Hepatocyte (in vitro differentiated cells): Measurements from ENCODE around the gene DUSP28. TPM values are rescaled to one million over a fixed set of nuclear protein-coding genes. Genes with fewer than 3 reads are reported as not detected.

Experiments used
- DNase-seq: peaks from one replicate; pipeline ENCODE4 v3.0.0-alpha.2; 2016; ENCODE audit warnings: low spot score
- H2AFZ ChIP-seq: fragments of 200-600 bp; sonication (generic); 2 replicates; pipeline ENCODE4 v1.6.0; 2016; ENCODE audit warnings: antibody characterized with exemption, mild to moderate bottlenecking
- H3K27ac ChIP-seq: fragments of 200-600 bp; sonication (generic); 2 replicates; pipeline ENCODE4 v1.5.1; 2016; ENCODE audit warnings: mild to moderate bottlenecking
- H3K27me3 ChIP-seq: fragments of 200-600 bp; sonication (generic); 2 replicates; pipeline ENCODE4 v1.6.1; 2016
- H3K36me3 ChIP-seq: fragments of 200-600 bp; sonication (generic); replicated peaks from 2 replicates; pipeline ENCODE4 v1.5.1; 2016; ENCODE audit warnings: low read depth; ENCODE audit not compliant: insufficient read depth
- H3K4me1 ChIP-seq: fragments of 200-600 bp; sonication (generic); 2 replicates; pipeline ENCODE4 v1.5.1; 2016; ENCODE audit warnings: mild to moderate bottlenecking, moderate library complexity; ENCODE audit not compliant: insufficient read depth
- H3K4me2 ChIP-seq: fragments of 200-600 bp; sonication (generic); 2 replicates; pipeline ENCODE4 v1.6.0; 2016
- H3K4me3 ChIP-seq: fragments of 200-600 bp; sonication (generic); 2 replicates; pipeline ENCODE4 v1.5.1; 2016; ENCODE audit warnings: mild to moderate bottlenecking
- H3K79me2 ChIP-seq: fragments of 200-600 bp; sonication (generic); 2 replicates; pipeline ENCODE4 v1.6.0; 2017; ENCODE audit warnings: mild to moderate bottlenecking
- H3K9me2 ChIP-seq: fragments of 200-600 bp; sonication (generic); replicated peaks from 2 replicates; pipeline ENCODE4 v1.6.0; 2017; ENCODE audit warnings: mild to moderate bottlenecking; ENCODE audit not compliant: insufficient read depth
- H3K9me3 ChIP-seq: fragments of 200-600 bp; sonication (generic); 2 replicates; pipeline ENCODE4 v1.5.1; 2016; ENCODE audit warnings: low read depth, mild to moderate bottlenecking
- H4K20me1 ChIP-seq: fragments of 200-600 bp; sonication (generic); 2 replicates; pipeline ENCODE4 v1.6.0; 2016; ENCODE audit warnings: mild to moderate bottlenecking; ENCODE audit not compliant: insufficient read depth, poor library complexity, severe bottlenecking
- EZH2 ChIP-seq: fragments of 200-600 bp; sonication (generic); IDR thresholded peaks from 2 replicates; pipeline ENCODE4 v1.6.1; 2016; ENCODE audit warnings: antibody characterized with exemption, mild to moderate bottlenecking, borderline replicate concordance
- EZH2phosphoT487 ChIP-seq: fragments of 200-600 bp; sonication (generic); IDR thresholded peaks from one replicate; pipeline ENCODE4 v1.6.1; 2018; ENCODE audit warnings: antibody characterized with exemption, mild to moderate bottlenecking, low read depth, moderate library complexity; ENCODE audit not compliant: unreplicated experiment, severe bottlenecking
- WGBS: methylation state at CpG from one replicate; pipeline ENCODE4 v1.1.6; 2016; ENCODE audit warnings: low lambda C conversion rate; ENCODE audit errors: missing lambda C conversion rate; 5-methylcytosine and 5-hydroxymethylcytosine counted together
- polyA plus RNA-seq: library from polyadenylated mRNA; unstranded; fragments of >200 nt; fragmentation: Nextera tagmentation; extraction: Ambion mirVana; gene quantifications from 2 replicates; pipeline ENCODE4 v1.2.1, GENCODE V29; 2016
- total RNA-seq: library from RNA; depleted of rRNA; stranded (reverse); fragments of >200 nt; gene quantifications from 2 replicates; pipeline ENCODE4 v1.2.3, GENCODE V29; 2014
- TF ChIP-seq, protein P1 (sequence below): fragments of 200-600 bp; sonication (generic); IDR thresholded peaks from 2 replicates; pipeline ENCODE4 v1.5.1; 2016; ENCODE audit warnings: antibody characterized with exemption, mild to moderate bottlenecking; ENCODE audit not compliant: poor library complexity

DUSP28 gene
- total and polyA plus RNA-seq, 2 experiments from 2014 or later: 4.6 to 6.8 TPM

DNA sequence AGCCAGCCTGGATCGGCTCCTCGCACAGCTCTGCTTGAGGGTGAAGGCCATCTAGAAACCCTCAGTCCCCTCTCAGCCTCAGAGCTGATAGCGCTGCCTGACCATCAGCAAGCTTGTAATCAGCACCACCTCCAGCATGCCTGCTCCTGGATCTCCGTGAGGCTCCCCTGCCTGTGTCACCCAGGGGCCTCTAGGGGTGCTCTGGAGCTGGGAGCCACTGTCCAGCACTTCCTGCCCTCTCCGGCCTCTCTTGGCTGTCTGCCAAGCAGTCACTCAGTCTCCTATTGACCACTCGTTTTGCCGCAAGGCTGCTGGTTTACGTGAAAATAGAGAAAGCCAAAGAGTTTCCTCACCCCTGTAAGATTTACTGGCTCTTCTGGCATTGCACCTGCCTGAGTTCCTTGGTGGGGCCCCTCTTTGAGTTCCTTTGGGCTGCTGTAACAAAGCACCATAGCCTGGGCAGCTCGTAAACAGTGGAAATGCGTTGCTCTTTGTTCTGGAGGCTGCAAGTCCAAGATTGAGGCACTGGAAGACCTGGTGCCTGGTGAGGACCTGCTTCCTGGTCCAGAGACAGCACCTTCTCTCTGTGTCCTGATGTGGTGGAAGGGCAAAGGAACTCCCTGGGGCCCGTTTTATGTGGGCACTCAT is 44.3 kb downstream of the DUSP28 start:
- Histone ChIP-seq H4K20me1 (no peaks in the 10 kb centered on the region), H3K27ac (peak overlapping the region; percentile 82), H2AFZ (no peak overlapping the region), H3K4me1 (peaks cover 12% of the 10 kb centered on the region), H3K4me2 (peak overlapping the region; percentile 59), H3K4me3 (no peak overlapping the region), H3K9me3 (no peaks in the 10 kb centered on the region), H3K36me3 (no peaks in the 10 kb centered on the region), H3K27me3 (no peaks in the 10 kb centered on the region), H3K9me2 (no peaks in the 10 kb centered on the region), H3K79me2 (peaks cover 10% of the 10 kb centered on the region)
- TF ChIP-seq EZH2phosphoT487: no peak
- TF ChIP-seq, protein P1, sequence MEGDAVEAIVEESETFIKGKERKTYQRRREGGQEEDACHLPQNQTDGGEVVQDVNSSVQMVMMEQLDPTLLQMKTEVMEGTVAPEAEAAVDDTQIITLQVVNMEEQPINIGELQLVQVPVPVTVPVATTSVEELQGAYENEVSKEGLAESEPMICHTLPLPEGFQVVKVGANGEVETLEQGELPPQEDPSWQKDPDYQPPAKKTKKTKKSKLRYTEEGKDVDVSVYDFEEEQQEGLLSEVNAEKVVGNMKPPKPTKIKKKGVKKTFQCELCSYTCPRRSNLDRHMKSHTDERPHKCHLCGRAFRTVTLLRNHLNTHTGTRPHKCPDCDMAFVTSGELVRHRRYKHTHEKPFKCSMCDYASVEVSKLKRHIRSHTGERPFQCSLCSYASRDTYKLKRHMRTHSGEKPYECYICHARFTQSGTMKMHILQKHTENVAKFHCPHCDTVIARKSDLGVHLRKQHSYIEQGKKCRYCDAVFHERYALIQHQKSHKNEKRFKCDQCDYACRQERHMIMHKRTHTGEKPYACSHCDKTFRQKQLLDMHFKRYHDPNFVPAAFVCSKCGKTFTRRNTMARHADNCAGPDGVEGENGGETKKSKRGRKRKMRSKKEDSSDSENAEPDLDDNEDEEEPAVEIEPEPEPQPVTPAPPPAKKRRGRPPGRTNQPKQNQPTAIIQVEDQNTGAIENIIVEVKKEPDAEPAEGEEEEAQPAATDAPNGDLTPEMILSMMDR: peak; percentile 45
- TF ChIP-seq EZH2: no peak
- peak; percentile 87 for DNase-seq
- WGBS: 51% methylated on average over 11 of the region's 11 CpGs

DNA sequence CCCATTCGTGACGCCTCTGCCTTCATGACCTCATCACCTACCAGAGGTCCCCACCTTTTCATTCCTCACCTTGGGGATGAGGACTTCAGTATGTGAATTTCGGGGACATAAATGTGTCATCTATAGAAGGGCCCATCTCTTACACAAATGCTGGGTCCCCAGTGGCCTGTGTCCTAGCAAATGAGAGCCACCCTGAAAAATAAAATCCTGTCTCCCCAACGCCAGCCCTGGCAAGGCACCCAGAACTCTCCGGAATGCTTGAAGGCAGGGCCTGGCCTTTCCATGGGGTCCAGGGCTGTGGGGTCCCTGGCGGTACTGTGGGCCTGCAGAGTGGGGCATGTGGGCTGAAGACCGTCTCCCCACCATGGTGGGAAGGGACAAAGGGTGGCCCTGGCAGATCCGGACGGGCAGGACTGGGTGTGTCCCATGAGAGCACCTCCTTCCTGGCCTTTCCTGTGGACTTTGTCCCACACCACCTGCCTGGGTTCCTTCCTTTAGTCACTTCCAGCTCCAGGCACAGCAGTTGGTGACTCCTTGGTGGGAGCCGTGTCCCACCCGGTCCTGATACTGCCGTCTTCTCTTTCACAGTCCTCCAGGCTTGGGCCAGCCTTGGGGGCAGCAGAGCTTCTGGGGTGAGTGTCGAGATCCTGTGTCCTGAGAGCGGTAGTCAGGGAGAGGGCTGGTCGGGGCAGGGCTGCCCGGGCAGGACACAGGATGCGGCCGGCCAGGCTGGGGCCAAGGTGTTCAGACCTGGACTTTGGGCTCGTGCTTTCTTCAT is 45.0 kb downstream of the DUSP28 start:
- H3K4me3 ChIP-seq: no peak overlapping the region
- no peaks in the 10 kb centered on the region for H3K9me3 ChIP-seq
- 85% methylated on average over 19 of the region's 19 CpGs for WGBS
- peak overlapping the region; percentile 59 for H3K4me2 ChIP-seq
- no peaks in the 10 kb centered on the region for H3K36me3 ChIP-seq
- peak overlapping the region; percentile 82 for H3K27ac ChIP-seq
- H3K4me1 ChIP-seq: peaks cover 12% of the 10 kb centered on the region
- DNase-seq: peak; percentile 63
- H3K79me2 ChIP-seq: peaks cover 10% of the 10 kb centered on the region
- H2AFZ ChIP-seq: no peak overlapping the region
- H3K27me3 ChIP-seq: no peaks in the 10 kb centered on the region
- H3K9me2 ChIP-seq: no peaks in the 10 kb centered on the region
- TF ChIP-seq EZH2phosphoT487 (no peak), EZH2 (no peak)
- TF ChIP-seq, protein P1: no peak
- H4K20me1 ChIP-seq: no peaks in the 10 kb centered on the region

DNA sequence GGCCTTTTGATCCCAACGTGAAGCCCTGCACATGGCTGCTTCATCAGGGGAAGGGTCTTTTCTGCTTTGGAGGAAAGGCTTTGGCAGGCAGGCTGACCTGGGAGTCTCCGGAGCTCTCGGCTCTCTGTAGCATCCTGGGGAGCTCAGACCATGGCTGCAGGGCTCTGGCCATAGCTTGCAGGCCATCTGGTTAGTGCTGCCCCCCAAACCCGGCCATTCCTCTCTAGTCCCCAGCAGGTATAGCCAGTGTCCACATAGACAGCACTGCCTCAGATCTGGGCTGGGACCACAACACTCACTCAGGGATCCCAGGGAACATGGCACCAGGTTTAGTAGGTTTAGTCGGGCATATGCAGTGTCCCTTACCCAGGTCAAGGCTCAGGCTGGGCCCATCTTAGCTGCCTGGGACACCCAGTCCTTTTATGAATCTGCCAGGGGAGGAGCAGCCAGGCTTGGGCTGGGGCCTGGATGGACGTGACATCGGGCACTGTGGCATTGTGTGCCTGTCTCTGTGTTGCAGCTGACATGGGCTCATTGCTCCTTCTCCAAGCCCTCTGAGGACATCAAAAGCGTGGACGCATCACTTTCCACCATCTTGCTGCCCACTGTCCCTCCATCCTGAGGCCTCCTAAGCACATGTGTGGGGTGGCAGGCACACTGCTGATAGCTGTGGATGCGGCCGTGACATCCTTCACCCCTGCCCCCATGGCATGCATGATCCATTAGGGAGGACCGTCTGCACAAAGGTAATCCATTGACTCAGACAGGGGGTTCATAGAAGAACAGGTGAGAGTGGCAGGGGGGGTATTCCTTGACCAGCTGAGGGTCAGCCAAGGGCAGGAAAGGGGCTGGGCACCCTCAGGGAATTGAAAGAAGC is 45.9 kb downstream of the DUSP28 start:
- WGBS: 93% methylated on average over 12 of the region's 12 CpGs
- H3K4me1 ChIP-seq: peaks cover 12% of the 10 kb centered on the region
- H3K27me3 ChIP-seq: no peaks in the 10 kb centered on the region
- no peaks in the 10 kb centered on the region for H3K9me3 ChIP-seq
- no peaks in the 10 kb centered on the region for H3K9me2 ChIP-seq
- TF ChIP-seq EZH2: no peak
- no peak for TF ChIP-seq EZH2phosphoT487
- no peak overlapping the region for H3K4me3 ChIP-seq
- H4K20me1 ChIP-seq: no peaks in the 10 kb centered on the region
- H3K4me2 ChIP-seq: peak overlapping the region; percentile 59
- no peaks in the 10 kb centered on the region for H3K36me3 ChIP-seq
- peaks cover 12% of the 10 kb centered on the region for H3K79me2 ChIP-seq
- H2AFZ ChIP-seq: no peak overlapping the region
- DNase-seq: no peak
- peak overlapping the region; percentile 82 for H3K27ac ChIP-seq
